Measurements from ENCODE around the gene OR9G4. TPM values are rescaled to one million over a fixed set of nuclear protein-coding genes. Genes with fewer than 3 reads are reported as not detected.

The OR9G4 gene
- total and polyA plus RNA-seq, 2 experiments from 2014 or later = not detected

- Histone ChIP-seq H3K36me3 (no peaks in the 10 kb centered on the region), H3K9me3 (ENCODE audit: low read depth) (no peaks in the 10 kb centered on the region), H3K4me3 (no peak within 1 kb of the TSS), H3K27me3 (no peaks in the 10 kb centered on the region), H3K4me1 (ENCODE audit: low read depth) (no peaks in the 10 kb centered on the region), H3K27ac (no peak within 1 kb of the TSS)
- DNase-seq (ENCODE audit: low read depth in 1 of 2, low spot score in 1 of 2) = no peak
- TF ChIP-seq, protein P1, sequence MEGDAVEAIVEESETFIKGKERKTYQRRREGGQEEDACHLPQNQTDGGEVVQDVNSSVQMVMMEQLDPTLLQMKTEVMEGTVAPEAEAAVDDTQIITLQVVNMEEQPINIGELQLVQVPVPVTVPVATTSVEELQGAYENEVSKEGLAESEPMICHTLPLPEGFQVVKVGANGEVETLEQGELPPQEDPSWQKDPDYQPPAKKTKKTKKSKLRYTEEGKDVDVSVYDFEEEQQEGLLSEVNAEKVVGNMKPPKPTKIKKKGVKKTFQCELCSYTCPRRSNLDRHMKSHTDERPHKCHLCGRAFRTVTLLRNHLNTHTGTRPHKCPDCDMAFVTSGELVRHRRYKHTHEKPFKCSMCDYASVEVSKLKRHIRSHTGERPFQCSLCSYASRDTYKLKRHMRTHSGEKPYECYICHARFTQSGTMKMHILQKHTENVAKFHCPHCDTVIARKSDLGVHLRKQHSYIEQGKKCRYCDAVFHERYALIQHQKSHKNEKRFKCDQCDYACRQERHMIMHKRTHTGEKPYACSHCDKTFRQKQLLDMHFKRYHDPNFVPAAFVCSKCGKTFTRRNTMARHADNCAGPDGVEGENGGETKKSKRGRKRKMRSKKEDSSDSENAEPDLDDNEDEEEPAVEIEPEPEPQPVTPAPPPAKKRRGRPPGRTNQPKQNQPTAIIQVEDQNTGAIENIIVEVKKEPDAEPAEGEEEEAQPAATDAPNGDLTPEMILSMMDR (IDR thresholded peaks at IDR 0.05; ENCODE audit: low read depth, low read length) = no peak
These were observed 49.7 kb downstream of the OR9G4 start, which contains the start of gene OR9G1 for GRCh38 chr11:56698795-56699194. OR9G1 (plus strand) TSS chr11:56699095; CDS start chr11:56700388, 1,293 bp downstream.

GRCh38 chr11:56693428-56693827 is 55.1 kb downstream of the OR9G4 start:
- no peak overlapping the region for H3K4me3 ChIP-seq
- TF ChIP-seq, protein P1 (IDR thresholded peaks at IDR 0.05; ENCODE audit: low read depth, low read length) = no peak
- H3K27ac ChIP-seq = no peak overlapping the region
- no peak for DNase-seq (ENCODE audit: low read depth in 1 of 2, low spot score in 1 of 2)
- H3K9me3 ChIP-seq (ENCODE audit: low read depth) = no peaks in the 10 kb centered on the region
- H3K4me1 ChIP-seq (ENCODE audit: low read depth) = no peaks in the 10 kb centered on the region
- H3K27me3 ChIP-seq = no peaks in the 10 kb centered on the region
- no peaks in the 10 kb centered on the region for H3K36me3 ChIP-seq

Other genes with a start within 250 kb of the OR9G4 start
- gene OR5M11, start 205.4 kb downstream of the OR9G4 start, total RNA-seq = not detected in 2 replicates
- gene OR5M11, start 205.4 kb downstream of the OR9G4 start, polyA plus RNA-seq = not detected in 2 replicates
- gene OR5M10, start 171.0 kb downstream of the OR9G4 start, total RNA-seq = not detected in 2 replicates
- gene OR5M10, start 171.0 kb downstream of the OR9G4 start, polyA plus RNA-seq = not detected in 2 replicates
- not detected in 2 replicates for gene OR5M1, start 133.8 kb downstream of the OR9G4 start, total RNA-seq
- not detected in 2 replicates for gene OR5M1, start 133.8 kb downstream of the OR9G4 start, polyA plus RNA-seq
- gene OR5AP2, start 106.3 kb downstream of the OR9G4 start, total RNA-seq = not detected in 2 replicates
- gene OR5AP2, start 106.3 kb downstream of the OR9G4 start, polyA plus RNA-seq = not detected in 2 replicates
- gene OR5AR1, start 85.0 kb downstream of the OR9G4 start, total RNA-seq = not detected in 2 replicates
- gene OR5AR1, start 85.0 kb downstream of the OR9G4 start, polyA plus RNA-seq = not detected in 2 replicates
- gene OR9G1, start 49.6 kb downstream of the OR9G4 start, total RNA-seq = not detected in 2 replicates
- gene OR9G1, start 49.6 kb downstream of the OR9G4 start, polyA plus RNA-seq = not detected in 2 replicates
- not detected in 2 replicates for gene OR5AK2, start 240.2 kb upstream of the OR9G4 start, total RNA-seq
- gene OR5AK2, start 240.2 kb upstream of the OR9G4 start, polyA plus RNA-seq = not detected in 2 replicates

All from cardiac muscle cell (in vitro differentiated cells and primary cell).